GM21717 (cell line): ENCODE data around the gene COG4.

Experiments used
- ATAC-seq: cut with Tn5 transposase; IDR thresholded peaks from one replicate; pipeline ENCODE4 v1.9.1; 2021; ENCODE audit warnings: mild to moderate bottlenecking, moderate library complexity; ENCODE audit not compliant: unreplicated experiment

Gene COG4

GRCh38 chr16:70437582-70438557 lies 85.5 kb downstream of the COG4 start:
- peak; percentile 4 for ATAC-seq

GRCh38 chr16:70437017-70437581 lies 86.3 kb downstream of the COG4 start:
- no peak for ATAC-seq

DNA sequence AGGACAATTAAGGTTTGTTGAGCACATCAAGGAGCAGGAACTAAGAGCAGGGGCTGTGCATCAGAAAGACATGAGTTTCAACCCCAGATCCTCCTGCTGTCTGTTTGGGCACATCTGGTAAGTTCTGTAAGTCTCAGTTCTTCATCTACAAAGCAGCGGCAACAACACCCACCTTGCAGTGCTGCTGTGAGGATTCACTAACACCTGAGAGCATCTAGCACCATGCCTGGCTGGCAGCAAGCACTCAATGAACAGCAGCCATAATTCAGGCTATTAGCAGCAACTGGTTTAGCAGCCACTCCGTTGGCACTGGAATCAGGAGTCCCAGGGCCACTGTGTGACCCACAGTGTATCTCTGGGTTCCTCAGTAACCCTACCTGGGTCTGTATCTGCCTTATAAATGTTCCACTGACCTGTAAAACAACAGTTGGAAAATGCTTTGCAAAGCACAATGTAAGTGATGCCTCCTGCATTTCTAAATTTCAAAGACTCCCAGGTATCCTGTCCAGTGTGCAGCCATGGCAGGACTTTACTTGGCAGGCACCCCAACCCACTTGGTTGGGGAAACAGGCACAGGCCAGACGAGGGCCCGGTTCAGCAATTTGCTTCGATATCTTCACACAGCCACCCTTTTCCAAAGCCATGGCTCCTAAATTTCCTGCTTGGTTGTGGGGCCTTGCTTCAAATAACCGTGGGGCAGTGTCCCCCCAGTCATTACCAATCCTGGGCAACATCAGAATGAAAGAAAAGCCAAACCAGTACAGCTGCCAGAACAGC lies 88.7 kb downstream of the COG4 start:
- no peak for ATAC-seq

DNA sequence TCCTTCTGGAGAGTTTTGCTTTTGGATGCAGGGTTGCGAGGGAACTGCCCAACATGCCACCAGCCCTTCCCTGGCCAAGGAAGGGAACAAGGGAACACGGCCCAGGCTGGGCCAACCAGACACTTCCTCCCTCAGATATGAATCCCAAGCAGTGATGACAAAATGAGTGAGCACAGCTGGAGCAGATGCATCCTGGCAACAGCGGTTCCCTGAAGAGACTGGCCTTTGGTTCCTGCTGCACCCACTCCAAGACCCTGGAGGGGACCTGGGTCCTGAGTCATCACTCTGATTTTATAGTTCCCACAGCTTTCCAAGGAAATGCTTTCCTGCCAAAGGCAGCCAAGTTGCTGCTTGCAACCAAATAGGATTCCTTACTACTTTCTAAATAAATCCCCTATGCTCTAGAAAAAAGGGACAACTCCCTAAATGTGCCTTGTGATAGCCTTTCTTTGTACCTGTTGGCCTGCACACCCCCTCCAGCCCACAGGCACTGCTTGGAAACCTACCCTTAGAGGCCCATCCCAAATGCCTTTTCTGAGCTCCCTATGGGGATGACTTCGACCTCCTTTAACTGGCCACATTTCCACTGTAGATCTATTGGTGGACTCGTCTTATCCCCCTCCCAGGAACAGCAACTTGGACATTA lies 89.8 kb downstream of the COG4 start:
- no peak for ATAC-seq

DNA sequence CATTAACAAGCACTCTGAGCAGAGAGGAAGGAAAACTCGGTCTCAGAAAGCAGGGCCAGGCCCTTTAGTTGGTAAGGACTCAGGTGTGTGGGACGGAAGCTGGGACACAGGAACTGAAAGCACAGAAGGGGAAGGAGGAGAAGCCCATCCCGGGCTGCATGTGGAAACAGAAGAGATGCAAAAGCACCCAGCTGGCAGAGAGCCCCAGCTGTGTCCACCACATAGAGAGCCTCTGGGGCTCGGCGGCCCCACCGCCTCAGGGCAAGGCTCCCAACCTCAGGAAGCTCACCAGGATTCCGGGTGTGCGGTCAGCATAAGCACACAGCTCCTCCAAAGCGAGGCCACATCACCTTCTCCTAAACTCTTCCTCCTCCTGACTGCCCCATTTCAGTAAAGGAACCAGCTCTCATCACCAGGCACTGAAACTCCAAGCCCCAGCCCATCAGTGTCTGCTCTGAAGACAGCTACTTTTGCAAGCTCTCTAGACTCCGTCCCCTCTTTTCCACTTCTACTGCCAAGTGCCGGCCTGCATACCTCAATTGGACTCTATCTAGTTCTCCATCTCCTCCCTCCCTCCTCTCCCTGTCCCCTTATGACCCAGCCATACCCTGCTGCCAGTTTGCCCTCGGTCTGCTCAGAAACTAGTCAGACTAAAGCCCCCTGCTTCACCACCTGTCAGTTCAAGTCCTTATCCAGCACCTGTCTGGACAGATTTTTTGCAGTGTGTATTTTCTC lies 90.5 kb downstream of the COG4 start:
- peak; percentile 22 for ATAC-seq

DNA sequence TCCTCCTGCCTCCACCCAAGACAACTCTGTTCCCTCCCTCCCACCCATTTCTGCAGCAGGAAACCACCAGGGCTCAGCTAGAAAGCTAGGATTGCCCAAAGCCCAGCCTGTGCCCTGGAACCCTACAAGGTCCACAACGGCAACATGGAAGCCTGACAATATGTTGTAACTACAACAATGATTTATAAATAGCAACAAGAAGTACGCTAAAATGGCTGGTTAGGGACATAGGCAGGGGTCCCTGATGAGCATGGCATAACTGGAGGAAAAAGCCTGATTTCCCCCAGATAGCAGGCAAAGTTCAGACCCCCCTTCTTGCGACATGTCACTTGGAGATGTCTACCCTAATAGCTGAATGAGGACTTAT lies 91.0 kb downstream of the COG4 start:
- ATAC-seq = no peak

DNA sequence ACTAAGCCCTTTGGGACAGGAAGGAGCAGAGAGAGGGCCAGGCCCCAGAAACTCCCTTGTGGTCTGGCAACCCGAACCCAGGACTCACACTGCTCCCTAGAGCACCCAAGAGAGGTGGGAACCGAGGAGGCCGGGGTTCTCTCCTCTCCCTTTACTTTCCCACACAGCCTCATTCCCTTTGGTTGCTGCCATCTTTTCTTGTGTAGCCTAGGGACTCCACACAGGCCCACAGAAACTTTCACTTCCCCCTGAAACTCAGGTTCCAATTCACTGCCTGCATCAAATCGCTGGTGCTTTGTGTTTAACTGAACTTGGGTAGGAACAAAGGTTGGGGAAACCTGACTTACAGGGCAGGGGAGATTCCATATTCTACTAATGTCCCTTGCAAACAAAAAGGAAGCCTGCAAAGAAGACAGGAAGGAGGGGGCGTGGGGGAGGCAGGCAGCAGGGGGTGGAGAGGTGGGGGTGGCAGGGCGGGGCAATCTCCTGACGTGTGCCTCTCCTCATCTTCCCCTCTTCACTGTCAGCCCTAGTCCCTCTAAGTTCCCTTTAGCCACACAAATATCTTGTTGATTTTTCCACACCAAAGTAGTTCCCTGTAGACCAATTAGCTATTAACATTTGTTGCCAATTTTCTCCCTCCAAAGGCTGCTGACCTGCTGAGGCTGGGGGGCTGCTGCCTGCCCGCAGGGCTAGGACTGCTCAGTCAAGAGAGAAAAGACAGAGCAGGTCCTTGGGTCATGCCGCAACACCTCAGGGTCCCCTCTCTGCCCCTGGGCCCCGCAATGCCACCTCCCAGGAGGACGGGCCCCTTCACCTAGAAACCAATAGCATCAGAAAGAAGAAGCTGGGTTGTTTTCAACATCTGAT lies 92.5 kb downstream of the COG4 start:
- peak; percentile 41 for ATAC-seq
